ENCODE measurements around the gene ZNF335.

The ZNF335 gene

GRCh38 chr20:45926731-45927070 is 45.3 kb downstream of the ZNF335 start (continued):
- TF ChIP-seq, protein P1, sequence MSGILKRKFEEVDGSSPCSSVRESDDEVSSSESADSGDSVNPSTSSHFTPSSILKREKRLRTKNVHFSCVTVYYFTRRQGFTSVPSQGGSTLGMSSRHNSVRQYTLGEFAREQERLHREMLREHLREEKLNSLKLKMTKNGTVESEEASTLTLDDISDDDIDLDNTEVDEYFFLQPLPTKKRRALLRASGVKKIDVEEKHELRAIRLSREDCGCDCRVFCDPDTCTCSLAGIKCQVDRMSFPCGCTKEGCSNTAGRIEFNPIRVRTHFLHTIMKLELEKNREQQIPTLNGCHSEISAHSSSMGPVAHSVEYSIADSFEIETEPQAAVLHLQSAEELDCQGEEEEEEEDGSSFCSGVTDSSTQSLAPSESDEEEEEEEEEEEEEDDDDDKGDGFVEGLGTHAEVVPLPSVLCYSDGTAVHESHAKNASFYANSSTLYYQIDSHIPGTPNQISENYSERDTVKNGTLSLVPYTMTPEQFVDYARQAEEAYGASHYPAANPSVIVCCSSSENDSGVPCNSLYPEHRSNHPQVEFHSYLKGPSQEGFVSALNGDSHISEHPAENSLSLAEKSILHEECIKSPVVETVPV (CRISPR knock-in tag; IDR thresholded peaks at IDR 0.05): no peak

GRCh38 chr20:45925821-45926506 is 46.0 kb downstream of the ZNF335 start:
- TF ChIP-seq ESRRG (CRISPR knock-in tag; IDR thresholded peaks at IDR 0.05): no peak
- TF ChIP-seq CSDC2 (CRISPR knock-in tag; IDR thresholded peaks at IDR 0.05): no peak
- no peak for TF ChIP-seq PPARA (CRISPR knock-in tag; IDR thresholded peaks at IDR 0.05; ENCODE audit: borderline replicate concordance)
- no peak for TF ChIP-seq ZNF70 (CRISPR knock-in tag; IDR thresholded peaks at IDR 0.05)
- TF ChIP-seq, protein P2, sequence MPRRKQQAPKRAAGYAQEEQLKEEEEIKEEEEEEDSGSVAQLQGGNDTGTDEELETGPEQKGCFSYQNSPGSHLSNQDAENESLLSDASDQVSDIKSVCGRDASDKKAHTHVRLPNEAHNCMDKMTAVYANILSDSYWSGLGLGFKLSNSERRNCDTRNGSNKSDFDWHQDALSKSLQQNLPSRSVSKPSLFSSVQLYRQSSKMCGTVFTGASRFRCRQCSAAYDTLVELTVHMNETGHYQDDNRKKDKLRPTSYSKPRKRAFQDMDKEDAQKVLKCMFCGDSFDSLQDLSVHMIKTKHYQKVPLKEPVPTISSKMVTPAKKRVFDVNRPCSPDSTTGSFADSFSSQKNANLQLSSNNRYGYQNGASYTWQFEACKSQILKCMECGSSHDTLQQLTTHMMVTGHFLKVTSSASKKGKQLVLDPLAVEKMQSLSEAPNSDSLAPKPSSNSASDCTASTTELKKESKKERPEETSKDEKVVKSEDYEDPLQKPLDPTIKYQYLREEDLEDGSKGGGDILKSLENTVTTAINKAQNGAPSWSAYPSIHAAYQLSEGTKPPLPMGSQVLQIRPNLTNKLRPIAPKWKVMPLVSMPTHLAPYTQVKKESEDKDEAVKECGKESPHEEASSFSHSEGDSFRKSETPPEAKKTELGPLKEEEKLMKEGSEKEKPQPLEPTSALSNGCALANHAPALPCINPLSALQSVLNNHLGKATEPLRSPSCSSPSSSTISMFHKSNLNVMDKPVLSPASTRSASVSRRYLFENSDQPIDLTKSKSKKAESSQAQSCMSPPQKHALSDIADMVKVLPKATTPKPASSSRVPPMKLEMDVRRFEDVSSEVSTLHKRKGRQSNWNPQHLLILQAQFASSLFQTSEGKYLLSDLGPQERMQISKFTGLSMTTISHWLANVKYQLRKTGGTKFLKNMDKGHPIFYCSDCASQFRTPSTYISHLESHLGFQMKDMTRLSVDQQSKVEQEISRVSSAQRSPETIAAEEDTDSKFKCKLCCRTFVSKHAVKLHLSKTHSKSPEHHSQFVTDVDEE (CRISPR knock-in tag; IDR thresholded peaks at IDR 0.05): no peak
- TF ChIP-seq ZNF8 (CRISPR knock-in tag; IDR thresholded peaks at IDR 0.05): no peak
- no peak for TF ChIP-seq PATZ1 (CRISPR knock-in tag; IDR thresholded peaks at IDR 0.05; ENCODE audit: borderline replicate concordance)
- TF ChIP-seq, protein P1 (CRISPR knock-in tag; IDR thresholded peaks at IDR 0.05): no peak
- no peak for TF ChIP-seq ZFP3 (CRISPR knock-in tag; IDR thresholded peaks at IDR 0.05)
- no peak for TF ChIP-seq TOX (CRISPR knock-in tag; IDR thresholded peaks at IDR 0.05; ENCODE audit: borderline replicate concordance)
- TF ChIP-seq OSR1 (CRISPR knock-in tag; IDR thresholded peaks at IDR 0.05): no peak
- no peak for TF ChIP-seq CREB5 (CRISPR knock-in tag; IDR thresholded peaks at IDR 0.05; ENCODE audit: low read depth)
- no peak for TF ChIP-seq ZNF565 (CRISPR knock-in tag; conservative IDR thresholded peaks at IDR 0.05; ENCODE audit: low read depth)
- TF ChIP-seq ZC3H10 (CRISPR knock-in tag; IDR thresholded peaks at IDR 0.05): no peak
- no peak for ATAC-seq

GRCh38 chr20:45924391-45925261 is 47.4 kb downstream of the ZNF335 start:
- no peak for TF ChIP-seq GLIS3 (CRISPR knock-in tag; IDR thresholded peaks at IDR 0.05)
- TF ChIP-seq ZNF70 (CRISPR knock-in tag; IDR thresholded peaks at IDR 0.05): no peak
- TF ChIP-seq TOX (CRISPR knock-in tag; IDR thresholded peaks at IDR 0.05; ENCODE audit: borderline replicate concordance): no peak
- no peak for TF ChIP-seq PATZ1 (CRISPR knock-in tag; IDR thresholded peaks at IDR 0.05; ENCODE audit: borderline replicate concordance)
- TF ChIP-seq ESRRG (CRISPR knock-in tag; IDR thresholded peaks at IDR 0.05): no peak
- TF ChIP-seq ISL1 (CRISPR knock-in tag; IDR thresholded peaks at IDR 0.05): no peak
- no peak for TF ChIP-seq CREB5 (CRISPR knock-in tag; IDR thresholded peaks at IDR 0.05; ENCODE audit: low read depth)
- TF ChIP-seq ZC3H10 (CRISPR knock-in tag; IDR thresholded peaks at IDR 0.05): no peak
- TF ChIP-seq OSR1 (CRISPR knock-in tag; IDR thresholded peaks at IDR 0.05): no peak
- TF ChIP-seq PPARA (CRISPR knock-in tag; IDR thresholded peaks at IDR 0.05; ENCODE audit: borderline replicate concordance): no peak
- TF ChIP-seq CSDC2 (CRISPR knock-in tag; IDR thresholded peaks at IDR 0.05): no peak
- TF ChIP-seq TCF4 (CRISPR knock-in tag; IDR thresholded peaks at IDR 0.05; ENCODE audit: borderline replicate concordance): no peak
- no peak for TF ChIP-seq ZFP3 (CRISPR knock-in tag; IDR thresholded peaks at IDR 0.05)
- TF ChIP-seq, protein P3, sequence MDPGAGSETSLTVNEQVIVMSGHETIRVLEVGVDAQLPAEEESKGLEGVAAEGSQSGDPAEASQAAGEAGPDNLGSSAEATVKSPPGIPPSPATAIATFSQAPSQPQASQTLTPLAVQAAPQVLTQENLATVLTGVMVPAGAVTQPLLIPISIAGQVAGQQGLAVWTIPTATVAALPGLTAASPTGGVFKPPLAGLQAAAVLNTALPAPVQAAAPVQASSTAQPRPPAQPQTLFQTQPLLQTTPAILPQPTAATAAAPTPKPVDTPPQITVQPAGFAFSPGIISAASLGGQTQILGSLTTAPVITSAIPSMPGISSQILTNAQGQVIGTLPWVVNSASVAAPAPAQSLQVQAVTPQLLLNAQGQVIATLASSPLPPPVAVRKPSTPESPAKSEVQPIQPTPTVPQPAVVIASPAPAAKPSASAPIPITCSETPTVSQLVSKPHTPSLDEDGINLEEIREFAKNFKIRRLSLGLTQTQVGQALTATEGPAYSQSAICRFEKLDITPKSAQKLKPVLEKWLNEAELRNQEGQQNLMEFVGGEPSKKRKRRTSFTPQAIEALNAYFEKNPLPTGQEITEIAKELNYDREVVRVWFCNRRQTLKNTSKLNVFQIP (CRISPR knock-in tag; IDR thresholded peaks at IDR 0.05; ENCODE audit: borderline replicate concordance, low read depth): no peak
- TF ChIP-seq ZNF565 (CRISPR knock-in tag; conservative IDR thresholded peaks at IDR 0.05; ENCODE audit: low read depth): no peak
- TF ChIP-seq ARNTL (CRISPR knock-in tag; IDR thresholded peaks at IDR 0.05; ENCODE audit: borderline replicate concordance, low read depth): no peak
- ATAC-seq: no peak; the same call in 2 of the 3 replicates
